NCI-H146 (cell line): ENCODE results near the gene MUC12.
"Not testable (repeated sequence)": the region's sequence is repeated elsewhere in the genome, so short reads cannot be mapped to it uniquely, and the experiment has no call there.

Experiments used
- DNase-seq: peaks from one replicate; lab custom pipeline; 2025; lab: John Stamatoyannopoulos, UW

The MUC12 gene

DNA sequence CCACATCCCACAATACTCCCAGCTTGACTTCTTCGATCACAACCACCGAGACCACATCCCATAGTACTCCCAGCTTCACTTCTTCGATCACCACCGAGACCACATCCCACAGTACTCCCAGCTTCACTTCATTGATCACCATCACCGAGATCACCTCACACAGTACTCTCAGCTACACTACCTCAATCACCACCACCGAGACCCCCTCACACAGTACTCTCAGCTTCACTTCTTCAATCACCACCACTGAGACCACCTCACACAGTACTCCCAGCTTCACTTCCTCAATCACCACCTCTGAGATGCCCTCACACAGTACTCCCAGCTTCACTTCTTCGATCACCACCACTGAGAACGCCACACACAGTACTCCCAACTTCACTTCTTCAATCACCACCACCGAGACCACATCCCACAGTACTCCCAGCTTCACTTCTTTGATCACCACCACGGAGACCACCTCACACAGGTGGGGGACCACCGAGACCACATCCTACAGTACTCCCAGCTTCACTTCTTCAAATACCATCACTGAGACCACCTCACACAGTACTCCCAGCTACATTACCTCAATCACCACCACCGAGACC lies 11.4 kb upstream of the MUC12 start:
- DNase-seq: no peak

- no peak for DNase-seq
Measured at GRCh38 chr7:100959894-100960293, 9.5 kb upstream of the MUC12 start.

- DNase-seq: no peak
Measured at GRCh38 chr7:100962537-100962936, 6.8 kb upstream of the MUC12 start.

- no peak for DNase-seq
Measured at GRCh38 chr7:100963386-100963785, 6.0 kb upstream of the MUC12 start.

DNA sequence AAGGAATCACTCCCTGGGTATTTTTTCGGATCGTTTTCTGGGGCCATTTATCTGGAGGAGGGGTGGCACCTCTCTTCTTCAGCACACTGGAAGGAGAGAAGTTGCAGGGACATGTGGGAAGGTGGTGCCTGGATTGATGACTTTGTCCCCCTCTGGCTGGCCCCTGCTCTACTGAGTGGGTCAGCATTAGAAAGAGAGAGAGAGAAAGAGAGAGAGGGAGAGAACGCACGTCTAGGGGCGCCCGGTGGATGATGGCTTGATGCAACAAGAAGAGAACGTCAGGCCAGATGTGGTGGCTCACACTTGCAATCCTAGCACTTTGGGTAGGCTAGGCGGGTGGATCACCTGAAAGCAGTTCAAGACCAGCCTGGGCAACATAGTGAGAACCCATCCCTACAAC lies 5.5 kb upstream of the MUC12 start:
- DNase-seq: no peak

- DNase-seq: no peak
Measured at GRCh38 chr7:100964630-100965029, 4.7 kb upstream of the MUC12 start.

DNA sequence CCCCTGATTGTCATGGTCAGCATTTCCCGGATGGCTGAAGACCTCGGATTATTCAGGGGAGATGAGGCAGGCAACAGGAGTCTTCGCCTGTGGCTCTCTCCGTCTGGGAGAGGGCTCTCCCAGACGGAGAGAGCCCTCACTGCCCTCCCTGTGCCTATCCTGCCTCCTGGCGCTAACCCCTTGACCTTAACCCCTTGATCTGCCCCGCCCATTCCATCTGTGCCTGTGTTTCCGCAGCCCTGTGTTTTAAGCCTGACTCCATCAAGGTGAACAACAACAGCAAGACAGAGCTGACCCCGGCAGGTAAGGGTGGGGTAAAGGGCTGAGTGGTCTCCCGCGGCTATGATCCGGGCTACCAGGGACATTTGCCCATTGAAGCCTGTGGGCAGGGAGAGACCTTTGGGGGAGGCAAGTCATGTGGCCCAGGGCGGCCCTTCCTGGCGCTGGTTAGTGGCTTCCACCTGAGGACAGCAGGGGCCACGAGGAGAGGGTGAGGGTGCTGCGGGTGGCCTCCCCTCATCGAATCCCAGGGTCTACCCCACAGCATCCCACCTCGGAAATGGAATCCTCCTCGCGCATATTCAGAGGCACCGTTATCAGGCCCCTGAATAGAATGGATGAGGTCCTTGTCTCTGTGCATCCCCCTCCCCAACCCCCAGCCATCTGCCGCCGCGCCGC lies 4.2 kb upstream of the MUC12 start:
- DNase-seq: no peak

GRCh38 chr7:100965723-100966541 lies 3.4 kb upstream of the MUC12 start:
- DNase-seq: no peak

DNA sequence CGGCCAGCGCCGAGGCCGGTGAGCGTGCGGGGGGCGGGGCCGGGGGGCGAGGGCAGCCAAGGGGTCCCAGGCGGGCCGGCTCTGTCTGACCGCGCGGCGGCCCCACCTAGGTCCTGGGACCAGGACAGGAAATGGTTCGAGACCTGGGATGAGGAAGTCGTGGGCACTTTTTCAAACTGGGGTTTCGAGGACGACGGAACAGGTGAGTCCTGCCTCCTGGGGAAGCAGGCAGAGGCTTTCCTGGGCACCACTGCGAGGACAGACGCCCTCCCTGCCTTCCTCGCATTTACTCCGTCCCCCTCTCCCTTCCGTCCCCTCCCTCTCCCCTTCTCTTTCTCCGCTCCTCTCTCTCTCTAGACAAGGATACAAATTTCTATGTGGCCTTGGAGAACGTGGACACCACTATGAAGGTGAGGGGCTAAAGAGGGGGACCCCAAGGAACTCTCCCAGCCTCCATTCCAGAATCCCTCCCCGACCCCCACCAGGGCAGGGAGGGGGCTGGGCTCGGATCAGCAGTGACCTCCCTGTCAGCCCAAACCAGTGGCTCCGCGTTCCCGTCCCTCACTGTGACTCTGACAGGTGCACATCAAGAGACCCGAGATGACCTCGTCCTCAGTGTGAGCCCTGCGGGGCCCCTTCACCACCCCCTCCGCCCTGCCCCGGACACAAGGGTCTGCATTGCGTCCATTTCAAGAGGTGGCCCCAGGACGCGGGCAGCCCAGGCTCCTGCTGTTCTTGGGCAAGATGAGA lies 2.6 kb upstream of the MUC12 start:
- DNase-seq: no peak

DNA sequence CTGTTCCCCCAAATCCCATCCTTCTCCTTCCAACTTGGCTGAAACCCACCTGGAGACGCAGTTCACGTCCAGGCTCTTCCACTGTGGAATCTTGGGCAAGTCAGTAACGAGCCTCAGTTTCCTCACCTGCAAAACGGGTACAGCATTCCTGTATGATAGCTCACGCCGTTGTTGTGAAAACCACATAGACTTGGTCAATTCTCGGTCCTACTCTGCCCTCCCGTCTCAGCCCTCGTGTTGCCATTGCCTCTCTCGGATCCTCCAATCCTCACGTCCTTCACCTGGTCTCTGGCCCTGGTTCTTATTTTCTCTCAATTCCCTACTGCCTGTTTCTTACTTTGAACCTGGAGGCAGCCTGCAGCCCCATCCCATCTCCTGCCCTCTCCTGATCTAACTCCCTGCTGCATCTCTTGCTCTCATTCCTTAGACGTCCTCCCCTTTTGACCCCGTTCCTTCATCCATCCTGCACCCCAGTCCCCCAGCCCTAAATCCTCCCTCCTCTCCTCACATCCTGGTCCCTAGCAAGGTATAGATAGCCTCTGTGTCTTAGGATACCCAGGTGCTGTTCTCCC lies 2.0 kb upstream of the MUC12 start:
- no peak for DNase-seq

DNA sequence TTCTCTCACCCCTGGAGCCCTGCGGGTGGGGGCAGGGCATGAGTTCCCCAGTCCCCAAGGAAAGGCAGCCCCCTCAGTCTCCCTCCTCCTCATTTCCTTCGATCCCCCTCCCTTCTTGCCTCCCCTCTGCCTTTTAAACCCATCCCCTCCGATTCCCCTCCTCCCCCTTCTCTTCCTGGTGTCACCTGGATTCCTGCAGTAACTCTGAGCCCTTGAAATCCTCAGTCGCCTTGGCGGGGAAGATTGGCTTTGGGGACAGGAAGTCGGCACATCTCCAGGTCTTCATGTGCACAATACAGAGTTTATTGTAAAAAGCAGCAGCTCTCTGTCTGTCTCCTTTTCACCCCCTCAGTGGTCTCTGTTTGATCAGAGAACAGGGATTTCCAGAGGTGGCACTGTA lies 1.3 kb upstream of the MUC12 start:
- DNase-seq: no peak

DNA sequence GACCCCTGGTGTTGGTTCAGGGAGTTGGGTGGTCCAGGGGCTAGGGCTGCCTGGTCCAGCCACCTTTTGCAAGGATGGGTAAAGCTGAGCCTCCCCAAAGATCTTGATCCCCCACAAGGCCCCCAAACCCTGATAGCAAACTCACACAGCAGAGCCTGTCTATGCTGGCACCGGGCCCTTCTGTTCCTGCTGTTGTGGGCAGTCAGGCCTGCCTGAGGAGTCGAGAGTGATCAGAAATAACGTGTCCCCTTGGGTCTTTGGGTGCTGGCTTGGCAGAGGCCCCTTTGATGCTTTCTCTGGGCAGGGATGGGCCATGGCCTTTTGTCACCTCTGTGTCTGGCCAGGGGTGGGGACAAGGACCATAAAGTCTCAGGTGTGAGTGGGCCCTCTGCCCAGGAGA lies 715 bp upstream of the MUC12 start:
- DNase-seq: no peak

GRCh38 chr7:100971111-100972001 lies 2.0 kb downstream of the MUC12 start:
- DNase-seq: no peak

GRCh38 chr7:100972002-100972347 lies 2.6 kb downstream of the MUC12 start:
- no peak for DNase-seq

- DNase-seq: no peak
Measured at GRCh38 chr7:100974021-100974420, 4.7 kb downstream of the MUC12 start.

GRCh38 chr7:100975371-100975821 lies 6.0 kb downstream of the MUC12 start:
- no peak for DNase-seq

- DNase-seq: no peak
Measured at GRCh38 chr7:100978300-100978699, 8.9 kb downstream of the MUC12 start.

- no peak for DNase-seq
Measured at GRCh38 chr7:100983451-100984187, 14.3 kb downstream of the MUC12 start.

- not testable (repeated sequence) for DNase-seq
Measured at GRCh38 chr7:100984241-100984918, 15.0 kb downstream of the MUC12 start.
